Lung microvascular endothelial cell (primary cell): ENCODE data around the gene SH3RF1. TPM values are rescaled to one million over a fixed set of nuclear protein-coding genes. Genes with fewer than 3 reads are reported as not detected.

Experiments
- DNase-seq, 2 donors: peaks; one replicate each; pipeline versions ENCODE4 v3.0.0 to v3.0.0-alpha.2; 2010; ENCODE audit warnings: low read depth in 2 of 2
- total RNA-seq: library from RNA; depleted of rRNA; stranded (reverse); fragments of >200 nt; gene quantifications from 2 replicates; pipeline ENCODE4 v1.2.1, GENCODE V29; 2014

The SH3RF1 gene
- total RNA-seq, 1 donor from 2014 or later, result 7.3 TPM

GRCh38 chr4:169108303-169108702 lies 162.5 kb downstream of the SH3RF1 start:
- DNase-seq, result no peak

- DNase-seq, result no peak
These were observed 163.2 kb downstream of the SH3RF1 start for GRCh38 chr4:169107528-169107927.

- no peak for DNase-seq
These were observed 164.0 kb downstream of the SH3RF1 start for GRCh38 chr4:169106696-169107229.

GRCh38 chr4:169105620-169106019 lies 165.1 kb downstream of the SH3RF1 start:
- no peak for DNase-seq

- no peak for DNase-seq
These were observed 166.8 kb downstream of the SH3RF1 start for GRCh38 chr4:169103966-169104412.

GRCh38 chr4:169102026-169102425 lies 168.7 kb downstream of the SH3RF1 start:
- DNase-seq, result no peak

- no peak for DNase-seq
These were observed 170.1 kb downstream of the SH3RF1 start for GRCh38 chr4:169100670-169101101.

GRCh38 chr4:169099771-169100180 lies 171.0 kb downstream of the SH3RF1 start:
- peak; percentile 10 to 32 for DNase-seq

- DNase-seq, result no peak
These were observed 171.6 kb downstream of the SH3RF1 start for GRCh38 chr4:169098969-169099690.

- DNase-seq, result peak in 1 of 2 donors; percentile 91
These were observed 172.2 kb downstream of the SH3RF1 start for GRCh38 chr4:169098532-169098931.

- no peak for DNase-seq
These were observed 172.7 kb downstream of the SH3RF1 start for GRCh38 chr4:169098054-169098497.

GRCh38 chr4:169096221-169096620 lies 174.5 kb downstream of the SH3RF1 start:
- DNase-seq, result no peak

- DNase-seq, result no peak
These were observed 176.0 kb downstream of the SH3RF1 start for GRCh38 chr4:169094656-169095231.

GRCh38 chr4:169092889-169093522 lies 177.8 kb downstream of the SH3RF1 start:
- no peak for DNase-seq

GRCh38 chr4:169090484-169091215 lies 180.1 kb downstream of the SH3RF1 start:
- DNase-seq, result no peak

- DNase-seq, result no peak
These were observed 181.8 kb downstream of the SH3RF1 start for GRCh38 chr4:169089004-169089403.

GRCh38 chr4:169084954-169085353 lies 185.8 kb downstream of the SH3RF1 start:
- no peak for DNase-seq

GRCh38 chr4:169080981-169081380 lies 189.8 kb downstream of the SH3RF1 start:
- peak; percentile 67 to 78 for DNase-seq

GRCh38 chr4:169079942-169080827 lies 190.6 kb downstream of the SH3RF1 start:
- peak; percentile 47 to 74 for DNase-seq

GRCh38 chr4:169074117-169074516 lies 196.6 kb downstream of the SH3RF1 start:
- DNase-seq, result no peak

- no peak for DNase-seq
These were observed 199.0 kb downstream of the SH3RF1 start for GRCh38 chr4:169071747-169072146.
